Left colon (tissue), 2 donors: Measurements from ENCODE around the gene PFDN1. TPM values are rescaled to one million over a fixed set of nuclear protein-coding genes. Genes with fewer than 3 reads are reported as not detected.

Experiments used
- ATAC-seq: fragments of 200-7000 bp; cut with Tn5 transposase; one replicate; pipeline ENCODE4 v1.9.1; 2020; ENCODE audit warnings: mild to moderate bottlenecking, moderate library complexity
- DNase-seq, 2 donors: peaks; one replicate each; pipeline ENCODE4 v3.0.0-alpha.2; 2020
- intact Hi-C, 2 donors: fragments of 100-400 bp; cut with DNase I in 1 of 2; cut with micrococcal nuclease in 1 of 2; formaldehyde crosslinking; loops; one replicate each; pipeline versions ENCODE4 v1.11.2 to v1.14.0; 2022; cut with DNase I, micrococcal nuclease
- total RNA-seq, 2 donors: library from RNA; stranded (reverse); fragmentation: NEBNext Ultra II Directional; extraction: Animal tissue kit (Norgen Biotek cat#: 25700); gene quantifications; one replicate each; pipeline ENCODE4 v1.2.1, GENCODE V29; 2021
- donor health status: DM: no; HTN: no; CAD: no.
- donor health status: DM: yes; HTN: yes; CAD: no.

PFDN1 gene
- total RNA-seq, 2 donors from 2014 or later = 37.2 TPM

DNA sequence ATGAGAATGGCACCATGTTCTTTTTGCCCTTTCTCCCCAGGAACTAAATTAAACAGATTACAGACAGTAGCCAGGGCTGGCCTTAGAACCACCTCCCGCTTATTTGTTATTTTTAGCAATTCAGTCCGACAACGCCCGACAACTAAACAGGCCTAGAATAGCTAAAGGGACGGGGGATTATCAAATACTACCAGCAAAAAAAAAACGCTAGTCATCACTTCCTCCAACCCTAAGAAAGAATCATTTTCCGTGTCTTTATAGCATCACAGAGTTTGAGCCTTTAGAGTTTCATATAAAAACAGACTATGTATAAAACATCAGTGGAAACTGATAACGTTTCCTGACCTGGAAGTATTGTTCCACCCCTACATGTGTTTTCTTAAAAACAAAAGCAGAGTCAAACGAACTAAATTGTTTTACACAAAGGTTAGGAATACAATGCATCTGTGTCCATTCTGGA lies 35.3 kb downstream of the PFDN1 start:
- ATAC-seq = no peak
- DNase-seq = no peak
- intact Hi-C loops = no loop called here

DNA sequence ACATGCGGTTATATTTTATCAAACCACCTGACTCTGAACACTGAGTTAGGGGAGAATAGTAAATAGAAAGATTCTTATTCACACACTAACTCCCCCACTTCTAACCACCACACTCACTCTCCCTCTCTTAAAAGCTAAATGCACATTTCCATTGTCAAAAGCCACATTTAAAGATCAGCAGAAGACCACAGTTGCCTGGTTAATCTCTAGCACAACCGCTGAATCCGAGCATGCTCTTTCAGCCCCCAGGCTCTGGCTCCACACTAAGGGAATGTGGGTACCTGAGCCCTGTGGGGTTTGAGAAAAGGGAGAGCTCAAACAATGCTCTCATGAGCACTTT lies 35.7 kb downstream of the PFDN1 start:
- DNase-seq (no peak), ATAC-seq (no peak)
- intact Hi-C loops = no loop called here

DNA sequence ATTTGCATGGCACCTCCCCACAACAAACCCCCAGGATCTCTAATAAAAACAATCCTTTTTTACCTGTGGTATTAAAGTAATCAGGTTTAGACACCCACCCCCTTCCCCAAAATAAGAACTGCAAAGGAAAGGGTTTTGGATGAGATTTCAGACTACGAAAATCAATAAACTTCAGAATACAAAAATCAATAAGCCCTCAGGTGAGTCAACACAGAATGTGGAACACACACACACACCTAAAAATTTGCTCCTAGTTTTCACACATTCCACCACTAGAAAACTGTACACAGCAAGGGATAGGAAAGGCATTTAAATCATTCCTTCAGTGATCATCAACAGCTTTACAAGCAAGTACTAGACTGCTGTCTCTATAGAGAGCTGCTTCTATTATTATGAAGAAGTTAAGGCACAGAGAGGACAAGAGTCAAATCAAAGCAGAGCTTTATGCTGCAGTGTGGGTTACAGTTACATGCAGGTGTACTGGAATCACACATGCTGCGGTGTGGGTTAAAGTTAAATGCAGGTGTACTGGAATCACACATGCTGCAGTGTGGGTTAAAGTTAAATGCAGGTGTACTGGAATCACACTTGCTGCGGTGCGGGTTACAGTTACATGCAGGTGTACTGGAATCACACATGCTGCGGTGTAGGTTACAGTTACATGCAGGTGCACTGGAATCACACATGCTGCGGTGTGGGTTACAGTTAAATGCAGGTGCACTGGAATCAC lies 36.3 kb downstream of the PFDN1 start:
- no peak for ATAC-seq
- intact Hi-C loops = no loop called here
- no peak for DNase-seq

DNA sequence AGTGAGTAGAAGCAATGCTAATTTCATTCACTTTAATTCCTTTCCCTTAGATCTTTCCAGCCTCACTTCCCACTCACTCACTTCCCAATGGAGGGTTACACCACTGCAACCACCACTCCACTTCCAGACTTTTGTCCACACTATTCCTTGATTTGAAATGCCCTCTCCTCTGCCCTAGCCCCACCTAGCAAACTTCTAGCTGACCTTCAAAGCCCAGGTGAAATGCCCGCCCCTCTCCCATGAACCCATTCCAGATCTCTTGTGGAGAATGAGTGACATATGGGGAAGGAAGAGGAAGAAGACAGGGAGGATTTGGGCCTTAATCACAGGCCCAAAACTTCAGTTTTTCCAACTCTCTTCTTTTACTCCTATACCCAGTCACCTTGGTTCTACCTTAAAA lies 37.1 kb downstream of the PFDN1 start:
- ATAC-seq (no peak), DNase-seq (no peak)
- intact Hi-C loops = no loop called here

DNA sequence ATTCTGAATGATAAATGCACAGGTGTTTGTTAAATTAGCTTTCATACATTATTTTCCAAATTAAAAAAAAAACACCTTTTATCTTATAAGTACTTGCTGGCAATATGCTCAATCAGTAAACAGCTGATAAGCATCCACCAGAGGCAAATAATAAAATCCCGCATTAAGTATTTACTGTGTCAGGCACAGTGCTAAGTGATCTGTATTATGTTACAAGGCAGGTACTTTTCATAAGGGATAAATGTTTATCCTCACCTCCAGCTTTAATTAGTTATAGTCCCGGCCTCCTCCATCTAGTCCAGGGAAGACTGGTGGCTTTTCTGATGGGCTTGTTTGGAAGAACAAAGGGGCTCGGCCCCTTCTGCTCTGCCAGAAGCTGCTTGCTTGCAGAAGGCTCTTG lies 40.1 kb downstream of the PFDN1 start:
- ATAC-seq = no peak
- intact Hi-C loops = no loop called here

DNA sequence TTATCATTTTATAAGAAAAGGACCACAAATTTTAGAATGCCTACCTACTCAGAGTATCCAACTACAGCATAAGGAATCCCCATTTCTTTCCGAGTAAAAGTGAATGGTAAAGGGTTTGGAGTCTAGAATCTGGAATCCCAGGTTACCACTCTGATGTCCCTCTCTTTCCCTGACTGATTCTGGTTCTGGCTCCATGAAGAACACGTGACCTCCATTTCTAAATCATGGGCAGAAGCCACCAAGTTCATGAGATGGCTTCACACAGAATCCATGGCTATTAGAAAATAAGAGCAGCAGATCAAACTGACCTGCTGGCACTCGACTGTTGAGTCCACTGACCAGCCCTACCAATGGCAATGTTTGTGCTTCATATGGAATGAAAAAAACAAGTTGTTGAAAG lies 40.7 kb downstream of the PFDN1 start:
- no peak for DNase-seq
- intact Hi-C loops = no loop called here
- ATAC-seq = no peak

More for the DNA sequence above, 40.1 kb downstream of the PFDN1 start:
- no peak for DNase-seq

DNA sequence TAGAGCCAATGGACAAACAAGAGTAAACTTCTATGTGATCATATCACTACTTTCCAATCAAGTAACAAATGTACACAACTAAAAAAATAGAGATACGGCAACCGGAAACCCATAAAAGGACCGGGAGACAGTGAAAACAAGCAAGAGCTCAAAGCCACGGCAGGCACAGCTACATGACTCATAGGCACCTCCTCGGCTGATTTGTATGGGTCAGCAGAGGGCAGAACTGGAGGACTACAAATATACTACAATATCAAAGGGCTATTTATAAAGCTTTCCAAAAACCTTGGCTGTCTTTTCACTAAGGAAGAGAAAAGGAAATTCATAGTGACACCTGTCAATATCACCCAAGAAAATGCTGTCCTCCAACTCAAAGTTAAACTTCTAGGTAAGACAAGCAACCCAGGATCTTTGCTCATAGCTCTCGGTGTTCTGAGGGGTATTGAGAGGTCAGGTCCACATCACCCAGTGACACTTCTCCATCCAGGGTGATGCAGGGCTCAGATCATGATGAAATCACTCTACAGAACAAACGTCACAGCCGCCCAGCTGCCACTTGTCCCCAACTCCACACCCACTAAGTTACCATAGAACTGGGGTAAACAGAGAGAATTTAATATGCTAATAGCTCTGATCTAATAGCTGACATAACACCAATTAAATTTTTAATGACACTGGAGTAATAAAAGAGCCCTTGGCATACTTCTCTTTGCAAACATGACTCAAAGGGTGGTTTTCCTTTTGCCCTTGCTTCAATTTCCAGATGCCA lies 41.3 kb downstream of the PFDN1 start:
- DNase-seq (peak; percentile 62 to 85), ATAC-seq (peak; percentile 83)
- intact Hi-C loops = no loop called here

DNA sequence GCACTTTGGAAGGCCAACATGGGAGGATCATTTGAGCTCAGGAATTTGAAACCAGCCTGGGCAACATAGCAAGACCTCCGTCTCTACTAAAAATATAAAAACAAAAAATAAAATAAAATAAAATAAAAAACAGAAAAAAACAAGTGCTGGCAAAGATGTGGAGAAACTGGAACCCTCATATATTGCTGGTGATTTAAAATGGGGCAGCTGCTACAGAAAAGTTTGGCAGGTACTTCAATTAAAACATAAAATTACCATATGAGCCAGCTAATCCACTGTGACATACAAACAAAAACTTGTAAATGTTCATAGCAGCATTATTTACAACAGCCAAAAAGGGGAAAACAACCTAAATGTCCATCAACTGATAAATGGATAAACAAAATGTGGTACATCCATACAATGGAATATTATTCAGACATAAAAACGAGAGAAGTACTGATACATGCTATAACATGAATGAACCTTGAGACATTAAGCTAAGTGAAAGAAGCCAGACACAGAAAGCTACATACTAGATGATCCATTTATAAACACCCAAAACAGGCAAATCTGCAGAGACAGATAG lies 42.7 kb downstream of the PFDN1 start:
- no peak for DNase-seq
- intact Hi-C loops = no loop called here
- no peak for ATAC-seq

DNA sequence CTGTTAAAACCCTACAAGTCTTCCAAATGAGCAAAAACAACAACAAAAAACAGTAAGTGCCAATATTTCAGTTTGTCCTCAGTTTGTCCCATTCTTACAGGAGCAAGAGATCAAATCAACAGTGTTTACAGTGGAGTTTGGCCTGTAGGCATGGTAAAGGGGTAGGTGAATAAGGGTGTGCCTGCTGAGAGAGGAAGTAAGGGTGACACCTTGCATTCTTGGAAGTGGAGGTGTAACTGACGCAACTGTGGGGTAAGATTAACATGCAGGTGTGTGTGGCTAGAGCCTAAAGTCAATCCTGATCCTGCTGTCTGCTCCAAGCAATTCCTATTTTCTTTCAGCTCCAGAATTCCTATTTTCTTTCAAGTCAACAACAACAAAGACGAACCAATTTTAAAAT lies 43.4 kb downstream of the PFDN1 start:
- ATAC-seq (peak; percentile 82), DNase-seq (peak in 1 of 2 donors; percentile 57)
- intact Hi-C loops = no loop called here

DNA sequence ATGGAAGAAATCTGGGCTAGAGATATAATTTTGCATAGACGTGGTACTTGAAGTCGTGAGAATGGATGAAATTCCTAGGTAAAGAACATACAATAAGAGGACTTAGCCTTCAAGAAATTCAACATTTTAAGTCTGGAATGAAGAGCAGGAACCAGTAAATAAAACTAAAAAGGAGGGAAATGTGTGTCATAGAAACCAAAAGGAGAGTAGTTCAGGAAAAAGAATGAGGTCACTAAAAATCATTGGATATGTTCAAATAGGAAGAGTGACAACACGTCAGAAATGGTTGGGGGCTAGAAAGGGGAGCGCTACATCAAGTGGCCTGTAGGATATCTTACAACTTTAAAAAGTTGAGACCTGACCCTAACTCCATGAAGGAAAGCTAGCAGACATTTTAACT lies 44.0 kb downstream of the PFDN1 start:
- DNase-seq = no peak
- intact Hi-C loops = no loop called here
- no peak for ATAC-seq

DNA sequence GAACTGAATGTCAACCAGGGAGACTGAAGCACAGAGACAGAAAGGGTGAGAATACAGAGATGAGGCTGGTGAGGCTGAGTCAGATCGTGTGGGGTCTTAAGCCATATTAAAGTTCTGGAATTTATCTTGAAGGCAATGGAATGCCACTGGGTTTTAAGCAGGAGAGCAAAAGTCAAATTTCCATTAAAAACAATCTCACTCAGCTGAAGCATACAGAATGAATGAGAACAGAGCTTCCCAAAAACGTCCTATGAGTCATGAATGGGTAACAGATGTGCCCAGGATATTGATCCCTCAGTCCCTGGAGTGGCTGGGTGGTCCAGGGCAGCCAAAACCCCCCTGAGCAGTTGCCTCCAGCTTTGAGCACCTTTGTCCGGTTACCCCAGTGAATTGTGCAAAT lies 44.9 kb downstream of the PFDN1 start:
- intact Hi-C loops = no loop called here
- no peak for ATAC-seq
- DNase-seq = no peak

DNA sequence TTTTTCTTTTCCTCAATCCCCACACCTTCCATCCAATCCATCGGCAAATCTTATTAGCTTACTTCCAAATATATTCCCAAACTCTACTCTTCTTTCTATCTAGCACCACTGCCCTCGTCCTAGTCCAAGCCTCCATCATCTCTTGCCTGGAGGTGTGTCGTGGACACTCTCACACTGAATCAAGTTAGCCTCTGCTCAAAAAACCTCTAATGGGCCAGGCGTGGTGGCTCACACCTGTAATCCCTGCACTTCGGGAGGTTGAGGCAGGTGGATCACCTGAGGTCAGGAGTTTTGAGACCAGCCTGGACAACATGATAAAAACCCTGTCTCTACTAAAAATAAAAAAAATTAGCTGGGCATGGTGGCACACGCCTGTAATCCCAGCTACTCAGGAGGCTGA lies 46.2 kb downstream of the PFDN1 start:
- DNase-seq = no peak
- ATAC-seq = no peak
- intact Hi-C loops = no loop called here

DNA sequence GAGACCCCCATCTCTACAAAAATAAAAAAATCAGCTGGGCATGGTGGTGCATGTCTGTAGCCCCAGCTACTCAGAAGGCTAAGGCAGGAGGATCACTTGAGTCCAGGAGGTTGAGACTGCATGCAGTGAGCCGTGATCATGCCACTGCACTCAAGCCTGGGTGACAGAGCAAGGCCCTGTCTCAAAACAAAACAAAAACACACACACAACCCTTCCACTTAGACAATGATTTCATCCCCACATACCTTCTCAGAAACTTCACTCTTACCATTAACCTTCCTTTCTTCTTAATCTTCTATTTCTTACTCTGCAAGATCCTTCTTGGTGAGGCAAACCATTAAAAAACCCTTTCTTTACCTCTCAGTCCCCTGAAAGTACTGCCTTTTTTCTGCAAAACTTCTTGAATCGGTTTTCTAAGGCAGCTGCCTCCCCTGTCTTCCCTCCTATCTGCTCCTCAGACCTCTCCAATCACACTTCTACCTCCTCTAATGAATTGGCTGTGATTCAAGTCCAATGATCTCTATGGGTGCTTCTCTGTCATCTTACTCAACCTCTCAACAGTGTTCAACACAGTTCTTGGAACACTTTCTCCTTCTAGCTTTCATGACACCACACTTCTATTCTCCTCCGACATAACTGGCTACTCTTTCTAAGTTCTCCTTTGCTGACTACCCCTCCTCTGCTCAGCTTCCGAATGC lies 47.3 kb downstream of the PFDN1 start:
- intact Hi-C loops = no loop called here
- no peak for ATAC-seq

DNA sequence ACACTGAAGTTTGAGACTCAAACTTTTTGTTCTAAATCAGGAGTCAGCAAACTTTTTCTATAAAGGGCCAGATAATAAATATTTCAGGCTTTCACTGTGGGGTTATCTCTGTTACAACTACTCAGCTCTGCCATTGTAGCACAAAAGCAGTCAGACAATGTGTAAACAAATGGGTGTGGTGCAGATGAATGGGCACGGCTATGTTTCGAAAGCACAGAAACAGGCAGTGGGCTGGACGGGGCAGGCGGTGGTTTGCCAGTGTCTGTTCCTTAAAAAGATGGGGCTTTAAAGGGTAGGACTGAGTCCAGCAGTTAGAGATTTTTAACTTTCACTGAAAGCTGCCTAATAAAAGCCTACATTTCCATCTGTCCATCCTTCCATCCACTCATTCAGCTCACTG lies 48.9 kb downstream of the PFDN1 start:
- DNase-seq (peak; percentile 52 to 68), ATAC-seq (peak; percentile 91)
- intact Hi-C loops = no loop called here

More for the DNA sequence above, 47.3 kb downstream of the PFDN1 start:
- no peak for DNase-seq

DNA sequence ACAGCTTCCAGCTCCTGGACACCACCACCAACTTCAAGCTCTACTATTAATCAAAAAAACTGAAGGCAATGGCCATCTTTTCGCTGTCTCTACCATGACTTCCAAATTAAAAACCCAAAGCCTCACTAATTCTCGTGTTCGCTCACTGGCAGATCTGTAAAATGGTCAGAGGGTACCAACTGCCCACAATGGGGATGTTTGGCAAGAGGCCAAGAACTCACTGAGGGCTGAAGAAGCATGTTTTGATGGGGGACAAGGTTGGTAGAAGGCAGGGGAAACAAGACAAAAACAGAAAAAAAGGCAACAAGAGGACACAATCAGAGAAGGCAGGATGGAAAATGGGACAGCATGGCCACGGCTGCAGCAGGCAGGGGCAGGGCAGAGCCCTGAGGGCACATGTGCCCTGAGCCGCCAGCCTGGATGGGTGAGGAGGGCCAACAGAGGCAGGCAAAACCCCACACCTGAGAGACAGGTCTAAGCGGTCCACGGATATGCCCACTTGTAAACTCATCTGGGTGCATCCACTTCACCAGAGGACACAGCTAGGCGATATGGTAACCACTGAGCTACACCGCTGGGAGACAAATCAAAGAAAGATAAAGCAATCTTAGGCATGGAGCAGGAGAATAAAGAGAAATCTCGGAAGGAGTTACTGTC lies 50.3 kb downstream of the PFDN1 start:
- DNase-seq = no peak
- ATAC-seq = no peak
- intact Hi-C loops = no loop called here

DNA sequence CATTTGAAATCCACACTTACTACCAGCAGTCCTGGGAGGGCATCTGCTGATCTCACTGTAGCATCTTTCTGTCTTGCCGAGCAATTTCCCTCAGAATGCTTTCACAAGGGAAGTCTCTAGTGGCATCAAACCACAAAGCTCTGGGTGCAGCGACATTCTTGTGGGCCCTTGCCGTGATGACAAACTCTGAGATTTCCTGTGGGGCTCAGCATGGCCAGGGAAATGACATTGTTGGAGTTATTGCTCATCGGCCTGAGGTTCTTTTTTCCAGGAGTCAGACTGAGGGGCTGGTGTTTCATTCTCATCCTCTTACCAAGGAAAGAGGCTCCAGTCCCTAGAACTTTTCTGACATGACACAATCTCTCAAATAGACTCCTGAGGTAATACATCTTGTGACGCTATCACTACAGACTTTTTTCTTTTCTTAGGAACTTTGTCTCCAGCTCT lies 51.4 kb downstream of the PFDN1 start:
- DNase-seq (no peak), ATAC-seq (no peak)
- intact Hi-C loops = no loop called here

DNA sequence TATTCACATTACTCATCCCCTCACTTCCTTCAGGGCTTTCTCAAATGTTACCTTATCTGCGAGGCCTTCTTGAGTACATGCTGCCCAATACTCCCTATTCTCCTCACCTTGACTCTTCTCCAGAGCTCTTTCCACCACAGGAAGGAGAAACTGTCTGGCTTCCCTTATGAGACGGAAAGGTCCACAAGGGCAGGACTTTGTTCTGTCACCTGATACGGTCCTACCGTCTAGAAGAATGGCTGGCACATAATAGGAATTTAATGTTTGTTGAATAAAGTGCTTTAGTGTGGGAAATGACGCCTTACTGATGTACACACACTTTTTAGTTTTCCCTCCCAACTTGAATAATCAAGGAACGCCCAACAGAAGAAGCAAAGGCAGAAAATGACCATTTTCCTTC lies 52.5 kb downstream of the PFDN1 start:
- intact Hi-C loops = no loop called here
- ATAC-seq (peak; percentile 44), DNase-seq (no peak)

DNA sequence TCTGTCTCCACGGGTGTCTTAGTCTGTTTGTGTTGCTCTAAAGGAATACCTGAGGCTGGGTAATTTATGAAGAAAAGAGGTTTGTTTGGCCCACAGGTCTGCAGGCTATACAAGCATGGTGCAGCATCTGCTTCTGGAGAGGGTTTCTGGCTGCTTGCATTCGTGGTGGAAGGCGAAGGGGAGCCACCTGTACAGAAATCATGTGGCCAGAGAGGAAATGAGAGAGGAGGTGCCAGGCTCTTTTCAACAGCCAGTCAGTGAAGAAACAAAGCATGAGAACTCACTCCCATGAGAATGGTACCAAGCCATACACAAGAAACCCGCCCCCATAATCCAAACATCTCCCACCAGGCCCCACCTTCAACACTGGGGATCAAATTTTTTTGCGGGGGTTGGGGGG lies 53.4 kb downstream of the PFDN1 start:
- no peak for DNase-seq
- intact Hi-C loops = no loop called here
- no peak for ATAC-seq

DNA sequence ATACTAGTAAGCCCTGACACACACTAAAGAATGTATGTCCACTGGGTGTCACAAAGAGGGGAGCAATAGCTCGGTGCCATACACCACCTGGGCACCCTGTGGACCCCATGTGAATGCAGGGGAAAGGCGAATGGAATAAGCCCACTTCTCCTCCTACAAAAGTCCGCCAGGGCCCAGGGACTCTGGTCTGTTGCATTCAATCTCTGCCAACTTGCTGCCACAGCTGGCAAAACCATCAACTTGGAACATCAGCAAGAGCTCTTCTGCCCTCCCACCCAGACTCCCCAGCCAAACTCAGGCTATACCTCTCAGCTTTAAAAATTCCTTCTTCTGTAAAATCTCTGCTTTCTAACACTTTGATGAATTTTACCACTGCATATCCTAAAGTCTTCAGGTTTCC lies 54.5 kb downstream of the PFDN1 start:
- intact Hi-C loops = no loop called here
- no peak for DNase-seq
- ATAC-seq = no peak
